A673 (cell line): ENCODE results near the gene ARSA. TPM values are rescaled to one million over a fixed set of nuclear protein-coding genes. Genes with fewer than 3 reads are reported as not detected.
"Not testable (repeated sequence)": the region's sequence is repeated elsewhere in the genome, so short reads cannot be mapped to it uniquely, and the experiment has no call there.

ENCODE experiments used
- BruUV-seq: library from RNA; stranded (reverse); fragments of 400-500 nt; replicated peaks from 2 replicates; lab custom pipeline; 2021; lab: Mats Ljungman, UMichigan
- CTCF ChIA-PET: fragments of 300-600 bp; sonication (Branson Sonifier 250); formaldehyde crosslinking; loops from one replicate; lab custom pipeline; 2022; ENCODE audit warnings: antibody characterized with exemption; lab: Charles Lee
- POLR2A ChIA-PET: fragments of 300-600 bp; sonication (Branson Sonifier 250); formaldehyde crosslinking; loops from one replicate; lab custom pipeline; 2022; ENCODE audit warnings: antibody characterized with exemption; ENCODE audit not compliant: low non-redundant PET; lab: Charles Lee
- DNase-seq: peaks from one replicate; pipeline ENCODE4 v3.0.0-alpha.2; 2015; ENCODE audit warnings: low spot score
- H3K27ac ChIP-seq: fragments of 200-600 bp; sonication (generic); 2 replicates; pipeline ENCODE4 v1.5.1; 2016; ENCODE audit warnings: mixed run types, low read depth, mild to moderate bottlenecking, mixed read lengths, antibody characterized with exemption, low read length; ENCODE audit not compliant: poor library complexity, severe bottlenecking
- H3K27me3 ChIP-seq: fragments of 200-600 bp; sonication (generic); replicated peaks from 2 replicates; pipeline ENCODE4 v1.6.1; 2017; ENCODE audit warnings: mixed run types, low read depth, mild to moderate bottlenecking, mixed read lengths, antibody characterized with exemption, low read length; ENCODE audit not compliant: insufficient read depth, poor library complexity
- H3K36me3 ChIP-seq: fragments of 200-600 bp; sonication (generic); 2 replicates; pipeline ENCODE4 v1.6.1; 2016; ENCODE audit warnings: mixed run types, mild to moderate bottlenecking, mixed read lengths, antibody characterized with exemption, low read length; ENCODE audit not compliant: insufficient read depth, poor library complexity, severe bottlenecking
- H3K4me1 ChIP-seq: fragments of 200-600 bp; sonication (generic); 2 replicates; pipeline ENCODE4 v1.6.1; 2017; ENCODE audit warnings: mixed run types, mild to moderate bottlenecking, mixed read lengths, antibody characterized with exemption, low read length; ENCODE audit not compliant: insufficient read depth, poor library complexity, severe bottlenecking
- H3K4me3 ChIP-seq: fragments of 200-600 bp; sonication (generic); 2 replicates; pipeline ENCODE4 v1.5.1; 2016; ENCODE audit warnings: low read depth, mixed run types, mild to moderate bottlenecking, mixed read lengths, low read length; ENCODE audit not compliant: poor library complexity, severe bottlenecking
- H3K9me3 ChIP-seq: fragments of 200-600 bp; sonication (generic); 2 replicates; pipeline ENCODE4 v1.6.1; 2016; ENCODE audit warnings: mixed run types, low read depth, mild to moderate bottlenecking, mixed read lengths, antibody characterized with exemption, low read length; ENCODE audit not compliant: poor library complexity, severe bottlenecking
- EZH2 ChIP-seq: fragments of 200-600 bp; sonication (generic); IDR thresholded peaks from 2 replicates; pipeline ENCODE4 v1.6.1; 2017; ENCODE audit warnings: borderline replicate concordance, low read depth, mild to moderate bottlenecking, mixed read lengths, antibody characterized with exemption, low read length; ENCODE audit not compliant: poor library complexity, severe bottlenecking
- intact Hi-C: fragments of 100-400 bp; cut with micrococcal nuclease; formaldehyde crosslinking; loops from one replicate; pipeline ENCODE4 v1.10.0; 2022; ENCODE audit not compliant: unreplicated experiment
- total RNA-seq: library from RNA; stranded (reverse); gene quantifications from 2 replicates; pipeline ENCODE4 v1.2.3, GENCODE V29; 2021
- TF ChIP-seq, protein P1 (sequence below): fragments of 300-800, 200-600 bp; sonication (generic); conservative IDR thresholded peaks from 2 replicates; pipeline ENCODE4 v1.5.1; 2017; ENCODE audit warnings: low read depth, mild to moderate bottlenecking, antibody characterized with exemption, low read length, moderate library complexity, mixed read lengths

Gene ARSA
- total RNA-seq, 1 experiment from 2014 or later: 15.6 TPM

DNA sequence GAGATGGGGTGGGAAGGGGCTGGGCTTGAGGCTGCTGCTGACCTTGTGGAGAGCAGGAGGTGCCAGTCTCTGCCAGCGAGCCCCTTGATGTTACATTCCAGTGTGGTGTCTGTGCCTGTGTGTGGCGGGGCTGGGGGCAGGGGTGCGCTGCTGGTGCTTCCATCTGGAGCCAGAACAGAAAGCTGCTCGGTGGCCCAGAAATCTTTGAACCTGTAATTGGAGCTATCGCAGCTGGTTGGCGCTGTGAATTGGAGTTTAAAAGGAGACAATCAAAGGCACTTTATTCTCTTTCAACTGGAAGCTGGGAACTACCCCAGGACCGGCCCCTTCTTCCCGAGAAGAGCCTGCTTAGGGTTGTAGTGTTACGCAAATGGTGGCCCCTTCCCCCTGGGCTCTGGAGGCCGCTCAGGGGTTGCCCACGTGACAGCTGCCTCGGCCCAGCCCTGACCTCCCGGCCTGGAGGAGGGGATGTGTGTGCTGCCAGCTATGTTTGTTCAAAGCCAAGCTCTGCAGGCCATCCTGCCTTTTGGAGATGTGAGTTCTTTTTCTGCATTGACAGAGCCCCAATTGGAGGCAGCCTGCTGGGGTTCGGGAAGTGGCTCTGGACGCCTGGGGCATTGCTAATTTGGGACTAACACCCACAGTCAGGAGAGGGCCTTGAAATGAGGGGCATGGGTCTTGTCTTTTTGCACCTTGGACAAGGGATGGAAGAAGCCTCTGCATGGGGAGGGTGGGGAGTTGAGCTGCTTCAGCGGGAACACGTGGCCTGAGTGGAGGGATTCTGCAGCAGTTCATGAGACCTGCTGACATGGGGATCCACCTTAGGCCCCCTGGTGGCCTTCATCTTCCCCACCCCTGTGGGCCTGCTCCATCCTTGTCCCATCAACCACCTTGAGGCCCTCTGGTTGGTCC lies 14.0 kb upstream of the ARSA start:
- Histone ChIP-seq H3K36me3 (no peaks in the 10 kb centered on the region), H3K27ac (no peak overlapping the region), H3K27me3 (peaks cover 32% of the 10 kb centered on the region), H3K9me3 (no peaks in the 10 kb centered on the region), H3K4me1 (no peaks in the 10 kb centered on the region), H3K4me3 (no peak overlapping the region)
- intact Hi-C loops: no loop called here
- ChIA-PET POLR2A (no interaction called here), CTCF (no interaction called here)
- DNase-seq: no peak
- BruUV-seq: no TSS peak
- TF ChIP-seq, protein P1, sequence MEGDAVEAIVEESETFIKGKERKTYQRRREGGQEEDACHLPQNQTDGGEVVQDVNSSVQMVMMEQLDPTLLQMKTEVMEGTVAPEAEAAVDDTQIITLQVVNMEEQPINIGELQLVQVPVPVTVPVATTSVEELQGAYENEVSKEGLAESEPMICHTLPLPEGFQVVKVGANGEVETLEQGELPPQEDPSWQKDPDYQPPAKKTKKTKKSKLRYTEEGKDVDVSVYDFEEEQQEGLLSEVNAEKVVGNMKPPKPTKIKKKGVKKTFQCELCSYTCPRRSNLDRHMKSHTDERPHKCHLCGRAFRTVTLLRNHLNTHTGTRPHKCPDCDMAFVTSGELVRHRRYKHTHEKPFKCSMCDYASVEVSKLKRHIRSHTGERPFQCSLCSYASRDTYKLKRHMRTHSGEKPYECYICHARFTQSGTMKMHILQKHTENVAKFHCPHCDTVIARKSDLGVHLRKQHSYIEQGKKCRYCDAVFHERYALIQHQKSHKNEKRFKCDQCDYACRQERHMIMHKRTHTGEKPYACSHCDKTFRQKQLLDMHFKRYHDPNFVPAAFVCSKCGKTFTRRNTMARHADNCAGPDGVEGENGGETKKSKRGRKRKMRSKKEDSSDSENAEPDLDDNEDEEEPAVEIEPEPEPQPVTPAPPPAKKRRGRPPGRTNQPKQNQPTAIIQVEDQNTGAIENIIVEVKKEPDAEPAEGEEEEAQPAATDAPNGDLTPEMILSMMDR: peak; percentile 22; the same call in 1 of the 2 replicates
- TF ChIP-seq EZH2: no peak

DNA sequence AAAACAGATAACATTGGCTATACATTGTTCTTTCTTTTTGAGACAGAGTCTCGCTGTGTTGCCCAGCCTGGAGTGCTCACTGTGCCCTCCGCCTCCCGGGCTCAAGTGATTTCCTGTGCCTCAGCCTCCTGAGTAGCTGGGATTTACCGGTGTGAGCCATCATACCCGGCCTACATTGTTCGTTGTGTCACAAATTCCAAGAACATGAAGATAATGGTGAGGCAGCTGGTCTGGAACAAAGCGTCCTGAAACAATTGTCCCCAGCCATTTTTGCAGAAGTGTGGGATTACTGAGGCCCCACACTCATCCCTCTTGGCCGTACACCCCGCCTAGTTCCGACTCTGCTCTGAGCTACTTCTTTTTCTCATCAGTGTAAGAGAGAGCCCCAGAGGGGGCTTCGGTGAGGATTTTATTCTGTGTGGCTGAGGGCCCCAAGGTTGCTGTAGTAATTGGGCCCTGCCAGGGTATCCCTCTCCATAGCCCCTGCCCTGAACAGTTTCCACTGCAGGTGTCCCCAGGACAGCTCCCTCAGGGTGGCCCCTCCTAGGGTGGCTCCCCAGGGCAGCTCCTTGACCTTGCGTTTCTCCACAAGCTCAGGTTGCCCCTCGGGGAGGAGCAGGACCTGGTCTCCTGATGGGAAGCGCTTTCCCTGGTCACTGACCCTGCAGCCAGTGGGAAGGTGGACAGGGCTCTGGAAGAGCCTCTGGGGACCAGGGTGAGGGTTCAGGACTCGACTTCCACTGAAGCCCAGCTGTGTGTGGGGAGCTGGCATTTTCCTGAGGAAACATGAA lies 13.1 kb upstream of the ARSA start:
- Histone ChIP-seq H3K4me3 (no peak overlapping the region), H3K27ac (no peak overlapping the region), H3K36me3 (no peaks in the 10 kb centered on the region), H3K4me1 (no peaks in the 10 kb centered on the region), H3K9me3 (no peaks in the 10 kb centered on the region), H3K27me3 (peaks cover 31% of the 10 kb centered on the region)
- no peak for TF ChIP-seq EZH2
- TF ChIP-seq, protein P1: no peak
- intact Hi-C loops: no loop called here
- POLR2A ChIA-PET: no interaction called here
- CTCF ChIA-PET: interaction anchor here (0.6 kb wide), 1 partner anchor 29 kb away, joined by 3 read pairs; no protein-coding TSS in a partner anchor
- DNase-seq: no peak
- BruUV-seq: no TSS peak

DNA sequence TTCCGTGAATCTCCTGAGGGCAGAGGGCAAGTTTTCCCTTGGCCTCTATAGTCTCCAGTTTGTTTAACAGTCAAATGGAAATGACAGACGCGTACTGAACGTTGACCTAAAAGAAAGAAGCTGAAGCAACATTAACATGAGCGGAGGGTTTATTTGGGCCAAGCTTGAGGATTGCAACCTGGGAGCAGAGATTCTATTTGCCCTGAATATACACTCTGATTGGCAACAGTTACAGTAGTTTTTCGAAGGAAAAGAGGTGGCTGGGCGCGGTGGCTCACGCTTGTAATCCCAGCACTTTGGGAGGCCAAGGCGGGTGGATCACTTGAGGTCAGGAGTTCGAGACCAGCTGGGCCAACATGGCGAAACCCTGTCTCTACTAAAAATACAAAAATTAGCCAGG lies 12.3 kb upstream of the ARSA start:
- intact Hi-C loops, H3K36me3 ChIP-seq, H3K9me3 ChIP-seq, CTCF ChIA-PET, H3K27ac ChIP-seq, DNase-seq, H3K4me1 ChIP-seq, BruUV-seq, POLR2A ChIA-PET, H3K4me3 ChIP-seq: not testable (repeated sequence)
- H3K27me3 ChIP-seq: peaks cover 24% of the 10 kb centered on the region
